GM12891 (cell line): ENCODE measurements around the gene ARSK.

Experiments used
- PAX5 ChIP-seq: IDR thresholded peaks from 2 replicates; pipeline ENCODE4 v1.6.1; 2011; ENCODE audit warnings: low read length, moderate library complexity, mild to moderate bottlenecking; ENCODE audit not compliant: insufficient read depth, severe bottlenecking
- POLR2A ChIP-seq: IDR thresholded peaks from 2 replicates; pipeline ENCODE4 v1.6.1; 2011; ENCODE audit warnings: low read depth, low read length, control low read depth
- POLR2AphosphoS5 ChIP-seq: IDR thresholded peaks from 2 replicates; pipeline ENCODE4 v1.6.1; 2011; ENCODE audit warnings: low read depth, low read length, control low read depth
- TAF1 ChIP-seq: IDR thresholded peaks from 2 replicates; pipeline ENCODE4 v1.6.1; 2011; ENCODE audit warnings: low read depth, low read length, control low read depth

DNA sequence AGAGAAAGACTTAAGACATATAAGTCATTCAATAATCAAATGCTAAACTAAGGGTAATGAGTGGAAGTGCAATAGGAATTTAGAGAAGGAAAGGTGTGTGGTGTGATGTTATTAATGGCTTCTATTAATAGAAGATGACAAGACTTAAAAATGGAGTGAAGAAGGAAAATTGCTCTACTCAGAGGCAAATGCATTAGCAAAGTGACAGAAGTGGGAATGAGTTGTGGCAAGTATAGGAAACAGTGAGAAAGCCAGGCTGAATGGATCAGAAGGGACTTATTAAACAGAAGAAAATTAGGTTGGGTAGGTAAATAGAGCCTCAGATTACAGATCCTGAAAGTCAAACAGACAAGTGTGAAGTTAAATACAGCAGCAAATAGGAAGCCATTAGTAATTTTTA lies 5.9 kb upstream of the ARSK start:
- no peak for TF ChIP-seq POLR2AphosphoS5
- no peak for TF ChIP-seq POLR2A
- no peak for TF ChIP-seq TAF1
- TF ChIP-seq PAX5: no peak
